ENCODE results near the gene GPC3. TPM values are rescaled to one million over a fixed set of nuclear protein-coding genes. Genes with fewer than 3 reads are reported as not detected.

GPC3 gene
- polyA plus RNA-seq, 1 of the 3 experiments (the other 2 are of a cell fraction) = 1.4 TPM

DNA sequence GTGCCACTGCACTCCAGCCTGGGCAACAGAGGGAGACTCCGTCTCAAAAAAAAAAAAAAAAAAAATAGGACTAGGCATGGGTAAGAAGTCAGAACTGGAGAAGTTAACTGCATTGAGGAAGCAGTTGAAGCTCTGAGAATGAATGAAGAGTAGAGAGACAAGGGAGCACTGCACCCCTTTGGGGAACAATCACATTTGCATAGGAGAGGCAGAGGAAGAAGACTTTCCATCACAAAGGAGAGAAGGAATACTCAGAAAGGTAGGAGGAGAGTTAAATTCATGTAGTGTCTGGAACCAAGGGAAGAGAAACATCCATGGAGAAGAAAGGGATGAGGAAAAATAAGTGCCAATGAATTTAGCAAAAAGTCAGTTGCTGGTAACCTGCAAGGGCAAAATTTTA, 72.4 kb downstream of the GPC3 start (continued):
- TF ChIP-seq, protein P1, sequence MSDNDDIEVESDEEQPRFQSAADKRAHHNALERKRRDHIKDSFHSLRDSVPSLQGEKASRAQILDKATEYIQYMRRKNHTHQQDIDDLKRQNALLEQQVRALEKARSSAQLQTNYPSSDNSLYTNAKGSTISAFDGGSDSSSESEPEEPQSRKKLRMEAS (IDR thresholded peaks at IDR 0.05; ENCODE audit: low read depth) = no peak
- no peak for TF ChIP-seq TAF1 (IDR thresholded peaks at IDR 0.05; ENCODE audit: borderline replicate concordance, low read depth, low read length)

GRCh38 chrX:133911825-133912495, 73.4 kb downstream of the GPC3 start:
- Histone ChIP-seq H3K79me2 (ENCODE audit: insufficient read depth) (no peaks in the 10 kb centered on the region), H2AFZ (ENCODE audit: low read depth) (no peak overlapping the region), H3F3A (replicated peaks; ENCODE audit: insufficient read depth) (no peaks in the 10 kb centered on the region), H3K27me3 (ENCODE audit: insufficient read depth) (peaks cover 6% of the 10 kb centered on the region; the same call in 1 of the 2 replicates), H3K4me2 (no peak overlapping the region), H3K36me3 (replicated peaks in 1 of 2; ENCODE audit: control insufficient read depth in 1 of 2, insufficient read depth in 2 of 2, low read length in 1 of 2) (no peaks in the 10 kb centered on the region), H4K20me1 (ENCODE audit: insufficient read depth) (no peaks in the 10 kb centered on the region), H3K9ac (no peak overlapping the region), H3K9me3 (no peaks in the 10 kb centered on the region), H3K4me3 (ENCODE audit: low read depth in 2 of 2, low read length in 1 of 2) (no peak overlapping the region), H3K27ac (ENCODE audit: low read depth in 2 of 2, low read length in 1 of 2) (no peak overlapping the region), H3K4me1 (ENCODE audit: control insufficient read depth in 1 of 2, insufficient read depth in 2 of 2, low read depth in 1 of 2, low read length in 1 of 2) (no peaks in the 10 kb centered on the region), H3K9me2 (no peaks in the 10 kb centered on the region)
- WGBS (ENCODE audit: low lambda C conversion rate) = 21% methylated on average over 4 of the region's 4 CpGs
- TF ChIP-seq TAF1 (IDR thresholded peaks at IDR 0.05; ENCODE audit: borderline replicate concordance, low read depth, low read length) (no peak), SIN3A (IDR thresholded peaks at IDR 0.05; ENCODE audit: borderline replicate concordance, low read depth, low read length) (no peak), GABPA (IDR thresholded peaks at IDR 0.05; ENCODE audit: low read depth) (no peak), RFX5 (IDR thresholded peaks at IDR 0.05; ENCODE audit: low read length) (no peak), NFIC (IDR thresholded peaks at IDR 0.05; ENCODE audit: borderline replicate concordance) (no peak), RXRA (IDR thresholded peaks at IDR 0.05; ENCODE audit: borderline replicate concordance, low read depth) (no peak), FOXM1 (IDR thresholded peaks at IDR 0.05; ENCODE audit: low read depth) (no peak), CHD2 (IDR thresholded peaks at IDR 0.05; ENCODE audit: low read length, partially characterized antibody) (no peak), MXI1 (IDR thresholded peaks at IDR 0.05; ENCODE audit: low read depth, low read length) (no peak), IRF3 (IDR thresholded peaks at IDR 0.05; ENCODE audit: low read depth, low read length) (no peak), SMC3 (IDR thresholded peaks at IDR 0.05; ENCODE audit: low read depth, low read length) (no peak), YY1 (IDR thresholded peaks at IDR 0.05; ENCODE audit: low read depth) (no peak), FOXJ3 (CRISPR knock-in tag; IDR thresholded peaks at IDR 0.05) (no peak), TCF12 (IDR thresholded peaks at IDR 0.05) (no peak)
- TF ChIP-seq, protein P2, sequence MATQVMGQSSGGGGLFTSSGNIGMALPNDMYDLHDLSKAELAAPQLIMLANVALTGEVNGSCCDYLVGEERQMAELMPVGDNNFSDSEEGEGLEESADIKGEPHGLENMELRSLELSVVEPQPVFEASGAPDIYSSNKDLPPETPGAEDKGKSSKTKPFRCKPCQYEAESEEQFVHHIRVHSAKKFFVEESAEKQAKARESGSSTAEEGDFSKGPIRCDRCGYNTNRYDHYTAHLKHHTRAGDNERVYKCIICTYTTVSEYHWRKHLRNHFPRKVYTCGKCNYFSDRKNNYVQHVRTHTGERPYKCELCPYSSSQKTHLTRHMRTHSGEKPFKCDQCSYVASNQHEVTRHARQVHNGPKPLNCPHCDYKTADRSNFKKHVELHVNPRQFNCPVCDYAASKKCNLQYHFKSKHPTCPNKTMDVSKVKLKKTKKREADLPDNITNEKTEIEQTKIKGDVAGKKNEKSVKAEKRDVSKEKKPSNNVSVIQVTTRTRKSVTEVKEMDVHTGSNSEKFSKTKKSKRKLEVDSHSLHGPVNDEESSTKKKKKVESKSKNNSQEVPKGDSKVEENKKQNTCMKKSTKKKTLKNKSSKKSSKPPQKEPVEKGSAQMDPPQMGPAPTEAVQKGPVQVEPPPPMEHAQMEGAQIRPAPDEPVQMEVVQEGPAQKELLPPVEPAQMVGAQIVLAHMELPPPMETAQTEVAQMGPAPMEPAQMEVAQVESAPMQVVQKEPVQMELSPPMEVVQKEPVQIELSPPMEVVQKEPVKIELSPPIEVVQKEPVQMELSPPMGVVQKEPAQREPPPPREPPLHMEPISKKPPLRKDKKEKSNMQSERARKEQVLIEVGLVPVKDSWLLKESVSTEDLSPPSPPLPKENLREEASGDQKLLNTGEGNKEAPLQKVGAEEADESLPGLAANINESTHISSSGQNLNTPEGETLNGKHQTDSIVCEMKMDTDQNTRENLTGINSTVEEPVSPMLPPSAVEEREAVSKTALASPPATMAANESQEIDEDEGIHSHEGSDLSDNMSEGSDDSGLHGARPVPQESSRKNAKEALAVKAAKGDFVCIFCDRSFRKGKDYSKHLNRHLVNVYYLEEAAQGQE (IDR thresholded peaks at IDR 0.05; ENCODE audit: low read depth, low read length) = no peak
- TF ChIP-seq, protein P1 (IDR thresholded peaks at IDR 0.05; ENCODE audit: low read depth) = no peak
- POLR2A ChIA-PET = no interaction called here
- CTCF ChIA-PET = interaction anchor here (0.7 to 0.8 kb wide), 2 partner anchors 10 to 1073 kb away, joined by 4 to 5 read pairs; no protein-coding TSS in a partner anchor
- DNase-seq = no peak

Measured in SK-N-SH (cell line).